Endothelial cell of umbilical vein (primary cell): Measurements from ENCODE around the gene CENPP. TPM values are rescaled to one million over a fixed set of nuclear protein-coding genes. Genes with fewer than 3 reads are reported as not detected.

Experiments
- BruUV-seq: library from RNA; stranded (reverse); fragments of 400-500 nt; replicated peaks from 2 replicates; lab custom pipeline; 2021; lab: Mats Ljungman, UMichigan
- CTCF ChIA-PET: fragments of 300-600, 350-600 bp; sonication (Branson Sonifier 250); formaldehyde crosslinking; loops from one replicate; lab custom pipeline; 2021; ENCODE audit warnings: antibody characterized with exemption, inconsistent platforms; lab: Charles Lee
- POLR2A ChIA-PET: fragments of 300-600, 350-600 bp; sonication (Branson Sonifier 250); formaldehyde crosslinking; loops from one replicate; lab custom pipeline; 2021; ENCODE audit warnings: antibody characterized with exemption, inconsistent platforms; lab: Charles Lee
- DNase-seq: peaks from one replicate; pipeline ENCODE4 v3.0.0-alpha.2; 2011; ENCODE audit warnings: low read depth, low spot score
- FAIRE-seq: peaks from 2 replicates; lab custom pipeline; 2011; peaks lifted over from hg19 to GRCh38; lab: Jason Lieb, UNC
- H2AFZ ChIP-seq: 2 replicates; pipeline ENCODE4 v1.6.0; 2012; ENCODE audit warnings: low read depth, low read length, control low read depth, inconsistent platforms
- H3K27ac ChIP-seq: 2 replicates; pipeline ENCODE4 v1.5.1; 2011; ENCODE audit warnings: low read depth, mild to moderate bottlenecking, control low read depth, low read length, moderate library complexity; ENCODE audit not compliant: insufficient read depth
- H3K27me3 ChIP-seq, 2 experiments: 2 replicates each; pipeline versions ENCODE4 v1.6.0 to v1.6.1; 2011; ENCODE audit warnings: low read length in 2 of 2, mixed read lengths in 1 of 2; ENCODE audit not compliant: control insufficient read depth in 2 of 2, insufficient read depth in 2 of 2
- H3K36me3 ChIP-seq, 2 experiments: 2 replicates in 1 of 2; 3 replicates in 1 of 2; pipeline ENCODE4 v1.5.1; 2011; ENCODE audit warnings: low read length in 2 of 2, mild to moderate bottlenecking in 1 of 2, moderate library complexity in 1 of 2; ENCODE audit not compliant: control insufficient read depth in 2 of 2, insufficient read depth in 2 of 2; ENCODE audit errors: extremely low read depth in 1 of 2
- H3K4me1 ChIP-seq: 3 replicates; pipeline ENCODE4 v1.5.1; 2011; ENCODE audit warnings: mild to moderate bottlenecking, low read length; ENCODE audit not compliant: control insufficient read depth, insufficient read depth; ENCODE audit errors: extremely low read depth
- H3K4me2 ChIP-seq: 2 replicates; pipeline ENCODE4 v1.6.1; 2011; ENCODE audit warnings: low read length, control low read depth, mixed read lengths; ENCODE audit not compliant: insufficient read depth
- H3K4me3 ChIP-seq, 3 experiments: fragments of 200-600 bp in 1 of 3; sonication (generic), shearing (Covaris generic) in 1 of 3; replicated peaks in 1 of 3; 2 replicates each; pipeline ENCODE4 v1.5.1; 2011 to 2016; ENCODE audit warnings: control low read depth in 3 of 3, low read length in 3 of 3, mild to moderate bottlenecking in 2 of 3, inconsistent platforms in 1 of 3, low read depth in 1 of 3, moderate library complexity in 1 of 3; ENCODE audit not compliant: insufficient read depth in 1 of 3
- H3K79me2 ChIP-seq: 2 replicates; pipeline ENCODE4 v1.6.0; 2012; ENCODE audit warnings: low read length, inconsistent platforms; ENCODE audit not compliant: control insufficient read depth, insufficient read depth
- H3K9ac ChIP-seq: replicated peaks from 2 replicates; pipeline ENCODE3; 2011; ENCODE audit warnings: low read length, control low read depth; ENCODE audit not compliant: insufficient read depth; ENCODE audit errors: extremely low read depth
- H3K9me1 ChIP-seq: replicated peaks from 3 replicates; pipeline ENCODE4 v1.6.0; 2011; ENCODE audit warnings: mild to moderate bottlenecking, low read length; ENCODE audit not compliant: control insufficient read depth, insufficient read depth; ENCODE audit errors: extremely low read depth
- H3K9me3 ChIP-seq: replicated peaks from 2 replicates; pipeline ENCODE4 v1.5.1; 2012; ENCODE audit warnings: low read length, inconsistent platforms; ENCODE audit not compliant: control insufficient read depth, insufficient read depth
- H4K20me1 ChIP-seq: replicated peaks from 2 replicates; pipeline ENCODE3; 2011; ENCODE audit warnings: mild to moderate bottlenecking, low read length; ENCODE audit not compliant: control insufficient read depth, insufficient read depth; ENCODE audit errors: extremely low read depth
- EZH2 ChIP-seq: IDR thresholded peaks from 2 replicates; pipeline ENCODE4 v1.6.1; 2012; ENCODE audit warnings: borderline replicate concordance, low read depth, mild to moderate bottlenecking, moderate library complexity, low read length, inconsistent platforms; ENCODE audit not compliant: severe bottlenecking
- FOS ChIP-seq: IDR thresholded peaks from 2 replicates; pipeline ENCODE4 v1.6.1; 2011; ENCODE audit warnings: mild to moderate bottlenecking, low read length, moderate library complexity, borderline replicate concordance; ENCODE audit not compliant: insufficient read depth
- GATA2 ChIP-seq: IDR thresholded peaks from 2 replicates; pipeline ENCODE4 v1.7.0; 2011; ENCODE audit warnings: low read depth, mild to moderate bottlenecking, moderate library complexity, mixed read lengths, low read length; ENCODE audit not compliant: insufficient read length, insufficient read depth
- JUN ChIP-seq: IDR thresholded peaks from 2 replicates; pipeline ENCODE4 v1.6.1; 2011; ENCODE audit warnings: borderline replicate concordance, low read depth; ENCODE audit not compliant: insufficient read length, insufficient read depth
- MYC ChIP-seq: IDR thresholded peaks from one replicate; pipeline ENCODE4 v1.6.1; 2011; ENCODE audit warnings: mild to moderate bottlenecking, low read depth, low read length
- POLR2AphosphoS5 ChIP-seq: IDR thresholded peaks from 2 replicates; pipeline ENCODE4 v1.6.1; 2012; ENCODE audit warnings: low read depth, mild to moderate bottlenecking, control low read depth, low read length, moderate library complexity; ENCODE audit not compliant: insufficient read depth
- dilution Hi-C: fragments of 300-500 bp; cut with MboI; formaldehyde crosslinking; loops from one replicate; pipeline ENCODE4 v1.15.0; 2019; ENCODE audit warnings: low sequenced_read_pairs; ENCODE audit not compliant: extremely low pct_ligation_motif_present
- intact Hi-C: fragments of 100-400 bp; cut with micrococcal nuclease; formaldehyde crosslinking; loops from one replicate; pipeline ENCODE4 v1.10.0; 2022
- polyA plus RNA-seq, 4 experiments: library from polyadenylated mRNA; depleted of rRNA in 3 of 4; stranded (reverse) in 3 of 4; unstranded in 1 of 4; fragments of >200 nt; gene quantifications; 2 replicates each; pipeline versions ENCODE4 v1.2.1 to v1.2.3, GENCODE V29; 2011 to 2012; ENCODE audit warnings: missing spikeins in 1 of 4
- total RNA-seq: library from RNA; stranded (reverse); gene quantifications from 2 replicates; pipeline ENCODE4 v1.2.3, GENCODE V29; 2021
- TF ChIP-seq, protein P1 (sequence below), 2 donors: IDR thresholded peaks; 1 replicate in 1 of 2; 2 replicates in 1 of 2; pipeline ENCODE4 v1.5.1; 2011; ENCODE audit warnings: low read length in 2 of 2, mild to moderate bottlenecking in 2 of 2, moderate library complexity in 2 of 2, control low read depth in 1 of 2, inconsistent platforms in 1 of 2, low read depth in 1 of 2; ENCODE audit not compliant: insufficient read depth in 1 of 2; ENCODE audit errors: extremely low read depth in 1 of 2

Gene CENPP
- total and polyA plus RNA-seq, 2 donors (not counting 3 experiments of a cell fraction or from before 2014, with no cell fraction given) = 1.2 to 12.0 TPM

DNA sequence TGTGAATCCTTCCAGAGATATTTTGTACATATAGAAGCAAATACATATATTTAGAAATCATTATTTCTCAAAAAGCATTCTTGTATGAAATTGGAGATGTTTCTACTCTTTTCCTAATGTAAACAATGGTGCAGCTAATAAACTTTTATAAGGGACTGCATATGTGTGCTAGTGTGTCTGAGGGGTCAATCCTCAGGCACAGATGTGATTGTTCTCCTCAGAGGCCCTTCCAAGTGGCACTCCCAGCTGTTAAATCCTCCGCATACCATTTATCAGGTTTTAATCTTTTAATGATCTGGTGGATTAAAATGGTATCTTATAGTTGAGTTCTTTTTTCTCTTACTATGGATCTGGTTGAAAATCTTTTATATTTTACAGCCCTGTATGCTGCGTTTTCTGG, 104.1 kb downstream of the CENPP start:
- TF ChIP-seq FOS = no peak
- TF ChIP-seq POLR2AphosphoS5 = no peak
- TF ChIP-seq MYC = no peak
- TF ChIP-seq JUN = no peak
- FAIRE-seq (no peak), DNase-seq (no peak)
- H3K4me2 ChIP-seq = no peak overlapping the region
- H4K20me1 ChIP-seq = no peaks in the 10 kb centered on the region
- H3K4me3 ChIP-seq = no peak overlapping the region
- H3K9me3 ChIP-seq = no peaks in the 10 kb centered on the region
- ChIA-PET POLR2A (no interaction called here), CTCF (interaction anchor here (1.5 to 1.7 kb wide), 2 partner anchors 9 to 10 kb away, joined by 4 read pairs; no protein-coding TSS in a partner anchor)
- H3K79me2 ChIP-seq = no peaks in the 10 kb centered on the region
- no peak overlapping the region for H3K9ac ChIP-seq
- H3K27ac ChIP-seq = no peak overlapping the region
- intact Hi-C loops (loop anchor here (10.0 kb wide), 1 partner anchor 55 kb away; the partner anchor contains the start of gene ASPN), dilution Hi-C loops (no loop called here)
- no peak overlapping the region for H2AFZ ChIP-seq
- H3K9me1 ChIP-seq = no peaks in the 10 kb centered on the region
- H3K4me1 ChIP-seq = no peaks in the 10 kb centered on the region
- H3K27me3 ChIP-seq = no peaks in the 10 kb centered on the region
- no TSS peak for BruUV-seq
- no peaks in the 10 kb centered on the region for H3K36me3 ChIP-seq

DNA sequence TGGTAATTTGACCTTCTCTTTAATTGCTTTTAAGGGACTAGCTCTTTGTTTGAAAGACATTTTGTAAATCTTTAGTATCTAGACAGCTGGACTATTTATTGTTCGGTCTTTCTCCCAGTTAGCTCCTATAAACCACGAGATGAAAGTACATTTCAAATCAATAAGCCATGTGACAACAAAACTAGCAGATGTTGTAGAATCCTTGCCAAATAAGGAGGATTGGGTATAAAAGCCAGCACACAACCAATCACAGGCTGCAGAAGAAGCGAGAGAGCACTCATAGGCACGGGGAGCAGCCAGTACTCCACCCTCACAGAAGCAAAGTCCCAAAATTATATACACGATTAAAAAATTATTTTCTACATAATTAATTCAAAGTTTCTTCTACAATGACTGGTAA, 106.6 kb downstream of the CENPP start:
- FAIRE-seq (no peak), DNase-seq (no peak)
- H3K4me3 ChIP-seq = no peak overlapping the region
- no peak overlapping the region for H3K27ac ChIP-seq
- H3K36me3 ChIP-seq = no peaks in the 10 kb centered on the region
- no peak overlapping the region for H2AFZ ChIP-seq
- H3K4me2 ChIP-seq = no peak overlapping the region
- H3K9ac ChIP-seq = no peak overlapping the region
- ChIA-PET CTCF (interaction anchor here (1.2 kb wide), 1 partner anchor 18 kb away, joined by 3 read pairs; no protein-coding TSS in a partner anchor), POLR2A (no interaction called here)
- H4K20me1 ChIP-seq = no peaks in the 10 kb centered on the region
- no peaks in the 10 kb centered on the region for H3K27me3 ChIP-seq
- H3K9me1 ChIP-seq = no peaks in the 10 kb centered on the region
- H3K4me1 ChIP-seq = no peaks in the 10 kb centered on the region
- no TSS peak for BruUV-seq
- TF ChIP-seq, protein P1, sequence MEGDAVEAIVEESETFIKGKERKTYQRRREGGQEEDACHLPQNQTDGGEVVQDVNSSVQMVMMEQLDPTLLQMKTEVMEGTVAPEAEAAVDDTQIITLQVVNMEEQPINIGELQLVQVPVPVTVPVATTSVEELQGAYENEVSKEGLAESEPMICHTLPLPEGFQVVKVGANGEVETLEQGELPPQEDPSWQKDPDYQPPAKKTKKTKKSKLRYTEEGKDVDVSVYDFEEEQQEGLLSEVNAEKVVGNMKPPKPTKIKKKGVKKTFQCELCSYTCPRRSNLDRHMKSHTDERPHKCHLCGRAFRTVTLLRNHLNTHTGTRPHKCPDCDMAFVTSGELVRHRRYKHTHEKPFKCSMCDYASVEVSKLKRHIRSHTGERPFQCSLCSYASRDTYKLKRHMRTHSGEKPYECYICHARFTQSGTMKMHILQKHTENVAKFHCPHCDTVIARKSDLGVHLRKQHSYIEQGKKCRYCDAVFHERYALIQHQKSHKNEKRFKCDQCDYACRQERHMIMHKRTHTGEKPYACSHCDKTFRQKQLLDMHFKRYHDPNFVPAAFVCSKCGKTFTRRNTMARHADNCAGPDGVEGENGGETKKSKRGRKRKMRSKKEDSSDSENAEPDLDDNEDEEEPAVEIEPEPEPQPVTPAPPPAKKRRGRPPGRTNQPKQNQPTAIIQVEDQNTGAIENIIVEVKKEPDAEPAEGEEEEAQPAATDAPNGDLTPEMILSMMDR (IDR thresholded peaks at IDR 0.05; ENCODE audit: extremely low read depth in 1 of 2, insufficient read depth in 1 of 2, low read depth in 1 of 2, low read length in 2 of 2) = no peak
- TF ChIP-seq GATA2 = no peak
- no peak for TF ChIP-seq EZH2
- no peaks in the 10 kb centered on the region for H3K79me2 ChIP-seq
- dilution Hi-C loops = no loop called here
- intact Hi-C loops = loop anchor here (10.0 kb wide), 1 partner anchor 52 kb away; the partner anchor contains the start of gene ASPN
- no peaks in the 10 kb centered on the region for H3K9me3 ChIP-seq
